SH-SY5Y (cell line): Measurements from ENCODE around the gene CEP104.

ENCODE experiments used
- GATA2 ChIP-seq: IDR thresholded peaks from 2 replicates; pipeline ENCODE4 v1.6.1; 2011; ENCODE audit warnings: mild to moderate bottlenecking, low read depth, low read length
- GATA3 ChIP-seq: IDR thresholded peaks from 2 replicates; pipeline ENCODE4 v1.6.1; 2011; ENCODE audit warnings: low read depth, mild to moderate bottlenecking, low read length, moderate library complexity

- TF ChIP-seq GATA2 (no peak), GATA3 (no peak)
Measured at GRCh38 chr1:3906672-3907020, 49.6 kb upstream of the CEP104 start.
